IPS-NIHi7 (cell line): ENCODE results near the gene WWC1.
"Not testable (repeated sequence)": the region's sequence is repeated elsewhere in the genome, so short reads cannot be mapped to it uniquely, and the experiment has no call there.

Experiments used
- DNase-seq: peaks from one replicate; pipeline ENCODE4 v3.0.0; 2012; ENCODE audit warnings: mixed read lengths; ENCODE audit errors: extremely low spot score

The WWC1 gene

DNA sequence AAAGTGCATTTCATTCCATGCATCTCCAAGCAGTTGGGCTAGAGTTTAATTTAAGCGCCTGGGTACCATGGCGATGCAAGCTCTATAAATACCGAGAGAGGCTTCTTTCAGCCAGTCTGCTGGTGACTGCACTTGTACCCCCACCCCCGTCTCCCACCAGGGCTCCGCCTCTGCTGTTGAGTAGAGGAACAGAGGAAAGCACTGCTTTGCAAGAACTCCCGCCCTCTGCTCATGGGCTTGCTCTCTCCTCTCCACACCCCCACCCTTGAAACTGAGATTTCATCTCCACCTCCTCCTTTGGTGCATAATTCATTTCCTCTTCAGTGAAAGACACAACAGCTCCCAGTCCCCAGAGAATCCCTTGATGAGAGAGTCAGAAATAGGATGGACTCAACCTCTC lies 5.1 kb upstream of the WWC1 start:
- DNase-seq: peak; percentile 70

GRCh38 chr5:168286863-168287262 lies 4.6 kb upstream of the WWC1 start:
- not testable (repeated sequence) for DNase-seq

GRCh38 chr5:168287362-168287761 lies 4.1 kb upstream of the WWC1 start:
- DNase-seq: no peak

GRCh38 chr5:168288349-168289245 lies 2.8 kb upstream of the WWC1 start:
- DNase-seq: no peak

DNA sequence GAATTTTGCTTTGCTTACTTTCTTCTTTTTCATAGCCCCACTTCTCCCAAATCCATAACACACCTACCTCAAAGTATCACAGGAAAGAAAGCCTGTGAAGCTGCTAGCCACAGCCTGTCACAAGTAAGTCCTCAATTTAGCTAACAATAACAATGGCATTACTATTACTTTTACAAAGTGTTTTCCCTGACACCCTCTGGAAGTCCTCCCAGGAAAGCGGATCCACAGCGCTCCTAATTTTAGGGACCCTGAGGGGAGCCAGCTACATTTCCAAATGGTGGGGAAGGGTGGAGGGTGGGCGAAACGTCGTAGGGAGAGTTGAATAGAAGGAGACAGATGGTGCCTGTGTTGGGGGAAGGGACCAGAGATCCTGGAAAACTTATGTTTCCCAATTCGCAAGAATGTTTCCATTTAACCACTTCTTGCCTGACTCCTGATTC lies 523 bp upstream of the WWC1 start:
- no peak for DNase-seq

DNA sequence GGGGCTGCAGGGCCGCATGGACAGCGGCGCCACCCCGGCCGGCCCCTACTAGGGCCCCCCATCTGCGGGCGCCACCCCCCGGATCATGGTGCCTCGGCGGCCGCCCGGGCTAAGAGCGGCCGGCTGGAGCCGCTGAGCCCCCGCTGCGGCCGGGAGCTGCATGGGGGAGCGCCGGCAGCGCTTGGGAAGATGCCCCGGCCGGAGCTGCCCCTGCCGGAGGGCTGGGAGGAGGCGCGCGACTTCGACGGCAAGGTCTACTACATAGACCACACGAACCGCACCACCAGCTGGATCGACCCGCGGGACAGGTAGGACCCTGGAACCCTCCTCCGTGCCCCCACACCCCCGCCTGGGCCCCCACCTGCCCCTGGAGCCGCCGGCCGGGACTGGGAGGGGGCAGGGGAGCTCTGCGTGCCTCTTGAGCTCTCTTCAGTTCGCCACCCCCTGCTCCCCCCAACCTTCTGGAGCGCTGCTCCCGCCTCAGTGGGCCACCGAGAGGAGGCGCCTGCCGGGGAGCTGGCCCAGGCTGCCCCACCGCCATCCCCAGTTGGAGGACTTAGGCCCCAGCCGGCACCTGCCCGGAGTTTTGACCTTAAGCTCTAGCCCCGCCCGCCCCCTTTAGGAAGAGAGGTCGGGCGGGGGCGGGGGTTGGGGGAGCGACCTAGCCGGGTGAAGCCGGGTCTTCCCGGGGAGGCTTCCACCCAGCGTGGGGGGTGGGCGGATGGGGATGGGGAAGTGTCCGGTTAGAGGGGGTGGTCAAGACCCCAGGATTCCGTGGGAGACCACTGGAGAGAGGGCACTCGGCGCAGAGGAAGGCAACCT lies 730 bp downstream of the WWC1 start:
- peak; percentile 45 for DNase-seq

- DNase-seq: peak; percentile 21
Observed at GRCh38 chr5:168292786-168293696, 1.6 kb downstream of the WWC1 start.

GRCh38 chr5:168295574-168296201 lies 4.2 kb downstream of the WWC1 start:
- peak; percentile 88 for DNase-seq

- no peak for DNase-seq
Observed at GRCh38 chr5:168296682-168297081, 5.2 kb downstream of the WWC1 start.

- no peak for DNase-seq
Observed at GRCh38 chr5:168298949-168299348, 7.5 kb downstream of the WWC1 start.

DNA sequence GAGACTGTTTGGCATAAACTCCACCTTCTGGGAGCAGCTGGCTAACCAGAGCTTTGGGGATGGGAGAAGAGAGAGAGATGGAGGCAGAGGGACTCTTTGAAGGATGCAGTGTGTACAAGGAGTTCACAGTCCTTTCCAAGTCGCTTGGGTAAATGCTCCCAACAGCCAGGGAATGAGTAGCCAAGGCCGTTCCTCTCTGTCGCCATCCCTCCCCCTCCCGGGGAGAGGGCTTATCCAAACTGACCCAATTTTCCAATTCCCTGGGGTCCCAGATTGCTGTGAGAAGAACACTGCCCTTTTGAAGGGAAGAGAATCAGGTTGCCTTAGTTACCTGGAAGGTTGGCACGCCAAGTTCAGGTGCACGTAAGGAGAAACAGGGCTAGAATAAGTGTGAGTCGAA lies 7.9 kb downstream of the WWC1 start:
- no peak for DNase-seq

GRCh38 chr5:168300326-168301182 lies 9.1 kb downstream of the WWC1 start:
- peak; percentile 30 for DNase-seq

- DNase-seq: peak; percentile 32
Observed at GRCh38 chr5:168301593-168302390, 10.3 kb downstream of the WWC1 start.

DNA sequence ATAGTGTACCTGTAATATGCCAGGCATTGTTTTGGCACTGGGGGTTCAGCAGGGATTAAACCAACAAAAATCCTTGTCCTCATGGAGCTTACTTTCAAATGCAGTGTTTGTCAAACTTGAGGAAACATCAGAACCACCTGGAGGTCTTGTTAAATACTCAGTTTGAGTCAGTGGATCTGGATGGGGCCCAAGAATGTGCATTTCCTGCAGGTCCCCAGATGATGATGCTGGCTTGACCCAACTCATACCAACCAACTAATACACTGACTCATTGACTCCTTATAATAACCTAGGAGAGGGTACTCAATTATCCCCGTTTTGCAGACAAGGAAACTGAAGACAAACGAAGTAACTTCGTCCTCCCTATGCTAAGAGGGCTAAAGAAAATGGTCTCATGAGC lies 11.3 kb downstream of the WWC1 start:
- DNase-seq: no peak

DNA sequence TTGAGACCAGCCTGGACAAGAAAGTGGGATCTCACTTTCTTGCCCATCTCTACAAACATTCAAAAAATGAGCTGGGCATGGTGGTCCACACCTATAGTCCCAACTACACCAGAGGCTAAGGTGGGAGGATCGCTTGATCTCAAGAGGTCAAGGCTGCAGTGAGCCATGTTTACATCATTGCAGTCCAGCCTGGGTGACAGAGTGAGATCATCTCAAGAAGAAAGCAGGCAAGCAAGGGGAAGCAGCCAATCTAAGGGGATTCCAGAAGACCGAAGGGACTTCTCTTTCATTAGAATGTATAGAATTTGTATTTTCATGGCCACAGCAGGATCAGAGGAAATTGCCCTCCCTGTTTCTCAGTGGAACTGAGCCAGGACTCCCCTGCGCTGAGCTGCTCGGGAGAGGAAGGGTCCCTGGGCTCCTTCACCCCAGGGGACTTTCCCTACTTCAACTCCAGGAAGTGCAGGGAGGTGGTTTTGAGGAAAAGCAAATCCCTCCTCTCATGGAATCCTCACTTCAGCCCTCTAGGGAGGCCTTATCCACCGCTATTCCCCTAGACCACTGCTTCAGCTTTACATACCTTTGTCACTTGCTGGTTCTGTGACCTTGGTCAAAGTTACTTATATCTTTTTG lies 12.1 kb downstream of the WWC1 start:
- DNase-seq: no peak

DNA sequence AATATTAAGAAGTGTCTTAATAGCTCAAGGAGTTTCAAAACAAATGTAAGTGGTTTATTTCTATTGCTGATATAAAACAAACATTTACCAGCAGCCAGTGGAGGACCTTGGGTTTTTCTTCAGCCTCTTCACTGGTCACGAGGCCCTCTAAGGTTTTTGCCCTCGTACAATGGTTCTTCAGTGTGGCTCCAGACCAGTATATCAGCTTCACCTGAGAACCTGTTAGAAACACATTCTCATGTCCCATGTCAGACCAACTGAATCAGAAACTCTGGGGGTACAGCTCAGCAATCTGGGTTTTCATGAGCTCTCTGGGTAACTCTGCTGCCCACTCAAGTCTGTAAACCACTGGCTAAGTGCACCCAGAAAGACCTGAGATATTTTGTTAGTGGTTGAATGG lies 12.9 kb downstream of the WWC1 start:
- DNase-seq: no peak

DNA sequence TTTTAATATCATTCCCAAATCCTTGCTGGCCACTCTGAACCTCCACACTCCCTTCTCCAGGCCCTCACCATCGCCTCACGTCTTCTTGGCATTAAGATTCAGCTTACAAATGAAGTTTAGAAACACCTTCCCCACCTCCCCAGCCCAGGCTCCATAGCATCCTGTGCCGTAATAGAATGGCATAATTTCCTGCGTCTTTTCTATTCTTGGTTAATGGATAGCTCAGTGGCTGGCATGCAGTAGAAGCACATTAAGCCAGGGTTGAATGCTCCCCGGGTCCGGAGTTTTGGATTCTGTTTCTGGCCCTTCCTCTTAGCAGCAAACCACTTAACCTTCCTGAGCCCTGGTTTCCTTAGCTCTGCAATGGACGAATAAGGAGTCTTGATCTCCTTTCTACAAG lies 13.8 kb downstream of the WWC1 start:
- DNase-seq: no peak

DNA sequence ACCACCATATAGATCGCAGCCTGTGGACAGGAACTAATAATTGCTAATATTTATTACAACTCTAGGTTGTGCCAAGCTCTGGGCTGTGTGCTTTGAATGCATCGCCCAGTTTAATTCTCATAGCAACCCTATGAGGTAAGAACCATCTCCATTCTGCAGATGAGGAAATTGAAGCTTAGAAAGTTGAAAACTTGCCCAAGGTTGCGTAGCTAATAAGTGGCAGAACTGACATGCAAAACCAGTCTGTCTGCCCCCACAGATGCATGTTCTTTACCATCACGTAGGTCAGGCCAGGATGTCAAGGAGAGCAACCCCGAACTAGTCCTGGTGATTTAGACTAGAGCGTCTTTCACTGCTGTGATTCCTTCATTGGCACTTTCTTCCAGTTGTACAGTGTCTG lies 15.6 kb downstream of the WWC1 start:
- DNase-seq: no peak
